WTC11 (cell line): ENCODE measurements around the gene NNAT.

Experiments used
- CREM ChIP-seq: sonication (generic); formaldehyde crosslinking; IDR thresholded peaks from 2 replicates; pipeline ENCODE4 v1.8.1; 2022; ENCODE audit warnings: mild to moderate bottlenecking, missing genetic modification reagents, moderate library complexity
- ESRRA ChIP-seq: sonication (generic); formaldehyde crosslinking; IDR thresholded peaks from 2 replicates; pipeline ENCODE4 v1.8.1; 2022; ENCODE audit warnings: mild to moderate bottlenecking, missing genetic modification reagents, borderline replicate concordance
- GABPB1 ChIP-seq: sonication (generic); formaldehyde crosslinking; IDR thresholded peaks from 2 replicates; pipeline ENCODE4 v1.8.1; 2023; ENCODE audit warnings: mild to moderate bottlenecking, missing genetic modification reagents
- ZNF138 ChIP-seq: sonication (generic); formaldehyde crosslinking; conservative IDR thresholded peaks from 2 replicates; pipeline ENCODE4 v1.8.1; 2022; ENCODE audit warnings: mild to moderate bottlenecking, moderate library complexity, missing genetic modification reagents
- ZNF263 ChIP-seq: sonication (generic); formaldehyde crosslinking; IDR thresholded peaks from 2 replicates; pipeline ENCODE4 v1.8.1; 2022; ENCODE audit warnings: low read depth, mild to moderate bottlenecking, moderate library complexity, missing genetic modification reagents
- TF ChIP-seq, protein P1 (sequence below): fragments of 200-600 bp; IDR thresholded peaks from 2 replicates; pipeline ENCODE4 v1.8.0; 2022; ENCODE audit warnings: antibody characterized with exemption
- TF ChIP-seq, protein P2 (sequence below): sonication (generic); formaldehyde crosslinking; IDR thresholded peaks from 2 replicates; pipeline ENCODE4 v1.8.1; 2023; ENCODE audit warnings: mild to moderate bottlenecking, missing genetic modification reagents

DNA sequence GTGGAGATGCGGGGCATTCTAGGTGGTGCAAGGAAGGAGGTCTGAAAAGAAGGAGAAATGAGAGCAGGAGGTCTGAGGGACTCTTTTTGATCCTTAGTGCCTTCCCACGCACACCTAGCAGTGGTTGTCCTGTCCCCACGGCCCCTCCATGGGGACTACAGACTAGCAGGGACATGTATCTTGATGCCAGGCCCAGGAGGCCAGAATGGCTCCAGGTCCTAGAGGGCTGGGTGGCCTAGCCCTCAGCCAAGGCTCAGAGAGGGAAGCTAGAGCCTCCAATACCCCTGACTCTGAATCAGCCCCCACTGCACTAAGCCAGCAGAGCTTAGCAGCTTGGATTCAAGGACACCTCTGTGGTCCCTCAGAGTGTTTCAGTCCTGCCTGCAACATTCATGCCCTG, 23.3 kb downstream of the NNAT start:
- TF ChIP-seq ZNF263, result no peak
- no peak for TF ChIP-seq GABPB1 (CRISPR knock-in tag)
- TF ChIP-seq, protein P1, sequence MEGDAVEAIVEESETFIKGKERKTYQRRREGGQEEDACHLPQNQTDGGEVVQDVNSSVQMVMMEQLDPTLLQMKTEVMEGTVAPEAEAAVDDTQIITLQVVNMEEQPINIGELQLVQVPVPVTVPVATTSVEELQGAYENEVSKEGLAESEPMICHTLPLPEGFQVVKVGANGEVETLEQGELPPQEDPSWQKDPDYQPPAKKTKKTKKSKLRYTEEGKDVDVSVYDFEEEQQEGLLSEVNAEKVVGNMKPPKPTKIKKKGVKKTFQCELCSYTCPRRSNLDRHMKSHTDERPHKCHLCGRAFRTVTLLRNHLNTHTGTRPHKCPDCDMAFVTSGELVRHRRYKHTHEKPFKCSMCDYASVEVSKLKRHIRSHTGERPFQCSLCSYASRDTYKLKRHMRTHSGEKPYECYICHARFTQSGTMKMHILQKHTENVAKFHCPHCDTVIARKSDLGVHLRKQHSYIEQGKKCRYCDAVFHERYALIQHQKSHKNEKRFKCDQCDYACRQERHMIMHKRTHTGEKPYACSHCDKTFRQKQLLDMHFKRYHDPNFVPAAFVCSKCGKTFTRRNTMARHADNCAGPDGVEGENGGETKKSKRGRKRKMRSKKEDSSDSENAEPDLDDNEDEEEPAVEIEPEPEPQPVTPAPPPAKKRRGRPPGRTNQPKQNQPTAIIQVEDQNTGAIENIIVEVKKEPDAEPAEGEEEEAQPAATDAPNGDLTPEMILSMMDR, result no peak
- TF ChIP-seq ZNF138 (CRISPR knock-in tag), result no peak
- TF ChIP-seq CREM (CRISPR knock-in tag), result no peak
- no peak for TF ChIP-seq ESRRA (CRISPR knock-in tag)
- TF ChIP-seq, protein P2, sequence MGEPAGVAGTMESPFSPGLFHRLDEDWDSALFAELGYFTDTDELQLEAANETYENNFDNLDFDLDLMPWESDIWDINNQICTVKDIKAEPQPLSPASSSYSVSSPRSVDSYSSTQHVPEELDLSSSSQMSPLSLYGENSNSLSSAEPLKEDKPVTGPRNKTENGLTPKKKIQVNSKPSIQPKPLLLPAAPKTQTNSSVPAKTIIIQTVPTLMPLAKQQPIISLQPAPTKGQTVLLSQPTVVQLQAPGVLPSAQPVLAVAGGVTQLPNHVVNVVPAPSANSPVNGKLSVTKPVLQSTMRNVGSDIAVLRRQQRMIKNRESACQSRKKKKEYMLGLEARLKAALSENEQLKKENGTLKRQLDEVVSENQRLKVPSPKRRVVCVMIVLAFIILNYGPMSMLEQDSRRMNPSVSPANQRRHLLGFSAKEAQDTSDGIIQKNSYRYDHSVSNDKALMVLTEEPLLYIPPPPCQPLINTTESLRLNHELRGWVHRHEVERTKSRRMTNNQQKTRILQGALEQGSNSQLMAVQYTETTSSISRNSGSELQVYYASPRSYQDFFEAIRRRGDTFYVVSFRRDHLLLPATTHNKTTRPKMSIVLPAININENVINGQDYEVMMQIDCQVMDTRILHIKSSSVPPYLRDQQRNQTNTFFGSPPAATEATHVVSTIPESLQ (CRISPR knock-in tag), result no peak
